Common myeloid progenitor, CD34-positive (primary cell): ENCODE measurements around the gene EFNA2.
A peak's percentile ranks its signal among the peaks of the same experiment; 100 is the strongest.

ENCODE experiments used
- CTCF ChIA-PET: fragments of 350-600 bp; sonication (Branson Sonifier 250); formaldehyde crosslinking; loops from one replicate; lab custom pipeline; 2021; ENCODE audit warnings: antibody characterized with exemption; lab: Charles Lee
- POLR2A ChIA-PET: fragments of 350-600 bp; sonication (Branson Sonifier 250); formaldehyde crosslinking; loops from one replicate; lab custom pipeline; 2021; ENCODE audit warnings: antibody characterized with exemption; lab: Charles Lee
- DNase-seq, 3 donors: peaks; one replicate each; pipeline versions ENCODE4 v3.0.0 to v3.0.0-alpha.2; 2013
- H3K27ac ChIP-seq, 2 experiments: 1 replicate in 1 of 2; 2 replicates in 1 of 2; pipeline ENCODE4 v1.7.0; 2013; ENCODE audit warnings: inconsistent platforms in 2 of 2, low read length in 2 of 2, mild to moderate bottlenecking in 2 of 2, low read depth in 1 of 2, moderate library complexity in 1 of 2; ENCODE audit not compliant: severe bottlenecking in 2 of 2, insufficient read depth in 1 of 2, poor library complexity in 1 of 2
- H3K27me3 ChIP-seq, 5 experiments: replicated peaks in 2 of 5; 1 replicate in 3 of 5; 2 replicates in 2 of 5; pipeline versions ENCODE4 v1.6.1 to v1.7.0; 2013; ENCODE audit warnings: low read length in 4 of 5, mild to moderate bottlenecking in 2 of 5, moderate library complexity in 2 of 5, inconsistent platforms in 1 of 5; ENCODE audit not compliant: insufficient read depth in 5 of 5, control insufficient read depth in 4 of 5
- H3K36me3 ChIP-seq, 4 experiments: 1 replicate in 2 of 4; 2 replicates in 2 of 4; pipeline versions ENCODE4 v1.6.1 to v1.7.0; 2013; ENCODE audit warnings: low read length in 3 of 4, control low read depth in 1 of 4, mild to moderate bottlenecking in 1 of 4; ENCODE audit not compliant: control insufficient read depth in 4 of 4, insufficient read depth in 4 of 4
- H3K4me1 ChIP-seq, 4 experiments: 1 replicate in 3 of 4; 2 replicates in 1 of 4; pipeline versions ENCODE4 v1.6.1 to v1.7.1; 2013; ENCODE audit warnings: low read length in 3 of 4, mild to moderate bottlenecking in 3 of 4, control low read depth in 1 of 4, inconsistent platforms in 1 of 4, moderate library complexity in 1 of 4; ENCODE audit not compliant: control insufficient read depth in 4 of 4, insufficient read depth in 4 of 4; ENCODE audit errors: control extremely low read depth in 1 of 4
- H3K4me3 ChIP-seq, 7 experiments: 1 replicate in 4 of 7; 2 replicates in 3 of 7; pipeline versions ENCODE4 v1.5.1 to v1.7.0; 2013; ENCODE audit warnings: mild to moderate bottlenecking in 7 of 7, low read length in 6 of 7, moderate library complexity in 6 of 7, inconsistent platforms in 2 of 7, low read depth in 2 of 7, control low read depth in 1 of 7; ENCODE audit not compliant: insufficient read depth in 4 of 7, control insufficient read depth in 1 of 7; ENCODE audit errors: extremely low read depth in 1 of 7
- H3K9me3 ChIP-seq, 5 experiments: 1 replicate in 4 of 5; 2 replicates in 1 of 5; pipeline versions ENCODE4 v1.6.1 to v1.7.1; 2013; ENCODE audit warnings: low read length in 4 of 5, mild to moderate bottlenecking in 2 of 5, inconsistent platforms in 1 of 5, low read depth in 1 of 5, moderate library complexity in 1 of 5; ENCODE audit not compliant: control insufficient read depth in 4 of 5, insufficient read depth in 2 of 5; ENCODE audit errors: control extremely low read depth in 1 of 5
- WGBS: methylation state at CpG from one replicate; pipeline ENCODE4 v1.1.5; 2013; ENCODE audit not compliant: insufficient coverage; 5-methylcytosine and 5-hydroxymethylcytosine counted together

EFNA2 gene

GRCh38 chr19:1267477-1268225 is 18.0 kb upstream of the EFNA2 start:
- H3K27ac ChIP-seq: no peak overlapping the region

GRCh38 chr19:1268226-1269064 is 17.2 kb upstream of the EFNA2 start:
- H3K4me3 ChIP-seq: peak overlapping the region in 3 of 7 experiments; percentile 35 to 87 (median 79)
- peaks cover 0 to 29% (median 27%) of the 10 kb centered on the region in 4 experiments for H3K36me3 ChIP-seq
- H3K9me3 ChIP-seq: no peaks in the 10 kb centered on the region
- ChIA-PET CTCF (interaction anchor here (1.0 to 17.7 kb wide), 5 partner anchors 9 to 115 kb away, joined by 4 to 268 read pairs (median 6); partner anchors contain the start of gene ATP5F1D), POLR2A (interaction anchor here (0.6 to 5.0 kb wide), 16 partner anchors 8 to 336 kb away, joined by 3 to 98 read pairs (median 6); partner anchors contain the start of genes ATP5F1D and MIDN)
- H3K27ac ChIP-seq: no peak overlapping the region
- 68% methylated on average over 30 of the region's 40 CpGs for WGBS
- DNase-seq: no peak
- peaks cover 8 to 77% (median 74%) of the 10 kb centered on the region in 4 experiments for H3K4me1 ChIP-seq
- peaks cover 0 to 6% (median 0%) of the 10 kb centered on the region in 5 experiments for H3K27me3 ChIP-seq

More at GRCh38 chr19:1267477-1268225, 18.0 kb upstream of the EFNA2 start:
- 34% methylated on average over 20 of the region's 35 CpGs for WGBS
- H3K4me1 ChIP-seq: peaks cover 8 to 77% (median 75%) of the 10 kb centered on the region in 4 experiments
- POLR2A ChIA-PET: interaction anchor here (2.9 to 5.0 kb wide), 2 partner anchors 13 to 23 kb away, joined by 32 to 98 read pairs; no protein-coding TSS in a partner anchor
- CTCF ChIA-PET: interaction anchor here (1.5 to 17.7 kb wide), 5 partner anchors 8 to 27 kb away, joined by 5 to 268 read pairs (median 12); partner anchors contain the start of genes ATP5F1D and FAM174C
- H3K27me3 ChIP-seq: peaks cover 0 to 6% (median 0%) of the 10 kb centered on the region in 5 experiments
- no peaks in the 10 kb centered on the region for H3K9me3 ChIP-seq
- peak overlapping the region in 2 of 7 experiments; percentile 50 to 73 for H3K4me3 ChIP-seq
- H3K36me3 ChIP-seq: peaks cover 0 to 22% (median 19%) of the 10 kb centered on the region in 4 experiments
- DNase-seq: peak in 2 of 3 donors; percentile 40 to 49

GRCh38 chr19:1269065-1269477 is 16.6 kb upstream of the EFNA2 start, which contains the start of gene CIRBP:
TSS of gene CIRBP (plus strand) at chr19:1269332. CDS start at chr19:1270934, 1,602 bp downstream.
- CTCF ChIA-PET: interaction anchor here (1.0 to 17.7 kb wide), 4 partner anchors 10 to 114 kb away, joined by 4 to 268 read pairs (median 6); partner anchors contain the start of gene ATP5F1D
- Histone ChIP-seq H3K27ac (peak within 1 kb of the TSS; percentile 90 to 94), H3K36me3 (peaks cover 0 to 36% (median 33%) of the 10 kb centered on the region in 4 experiments), H3K4me1 (peaks cover 8 to 79% (median 76%) of the 10 kb centered on the region in 4 experiments), H3K27me3 (peaks cover 0 to 6% (median 0%) of the 10 kb centered on the region in 5 experiments), H3K4me3 (peak within 1 kb of the TSS; percentile 68 to 94 (median 83)), H3K9me3 (no peaks in the 10 kb centered on the region)
- WGBS: 0% methylated on average over 35 of the region's 50 CpGs
- POLR2A ChIA-PET: interaction anchor here (0.6 to 5.0 kb wide), 15 partner anchors 8 to 337 kb away, joined by 3 to 98 read pairs (median 5); partner anchors contain the start of genes ATP5F1D and MIDN
- peak; percentile 98 to 99 (median 99) for DNase-seq

DNA sequence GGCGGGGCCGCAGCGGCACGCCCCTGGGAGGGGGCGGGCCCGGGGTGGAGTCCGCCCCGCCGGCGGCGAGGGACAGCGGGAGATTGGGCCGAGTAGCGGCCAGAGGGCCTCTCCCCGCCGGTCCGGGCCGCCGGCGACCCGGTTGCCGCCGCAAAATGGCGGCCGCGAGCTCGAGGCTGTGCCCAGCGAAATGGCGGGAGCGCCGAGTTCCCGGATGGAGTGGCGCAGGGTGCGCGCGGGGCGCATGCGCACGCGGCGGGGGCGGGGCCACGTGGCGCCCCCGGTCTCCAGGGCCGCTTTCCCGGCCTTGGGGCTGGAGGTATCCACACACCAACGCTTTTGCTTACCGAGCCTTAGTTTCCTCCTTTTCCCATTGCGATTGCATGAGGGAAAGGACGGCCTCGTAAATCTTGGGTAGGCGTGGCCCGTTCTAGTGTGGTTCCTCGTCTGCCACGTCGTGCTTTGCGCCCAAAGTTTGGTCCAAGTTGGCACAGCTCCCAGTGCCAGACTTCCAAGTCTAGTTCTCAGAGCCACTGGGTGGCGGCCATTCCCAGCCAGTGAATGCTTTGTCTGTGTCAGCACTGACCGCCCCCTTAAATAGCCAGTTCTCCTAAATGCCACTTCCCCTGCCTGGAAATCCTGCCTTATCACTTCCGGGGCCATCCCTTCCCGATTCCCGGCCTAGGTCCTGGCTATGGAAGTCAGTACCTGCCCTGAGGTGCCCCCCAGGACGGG is 16.0 kb upstream of the EFNA2 start:
- H3K4me1 ChIP-seq: peaks cover 8 to 83% (median 82%) of the 10 kb centered on the region in 4 experiments
- no peaks in the 10 kb centered on the region for H3K9me3 ChIP-seq
- peaks cover 2 to 41% (median 37%) of the 10 kb centered on the region in 4 experiments for H3K36me3 ChIP-seq
- peak overlapping the region; percentile 68 to 94 (median 83) for H3K4me3 ChIP-seq
- CTCF ChIA-PET: interaction anchor here (1.0 to 17.7 kb wide), 3 partner anchors 10 to 113 kb away, joined by 4 to 268 read pairs (median 5); no protein-coding TSS in a partner anchor
- peaks cover 0 to 6% (median 0%) of the 10 kb centered on the region in 5 experiments for H3K27me3 ChIP-seq
- peak overlapping the region; percentile 90 to 94 for H3K27ac ChIP-seq
- WGBS: under 1% methylated on average over 60 of the region's 64 CpGs
- POLR2A ChIA-PET: interaction anchor here (0.6 to 5.0 kb wide), 13 partner anchors 9 to 1512 kb away, joined by 3 to 98 read pairs (median 6); partner anchors contain the start of genes ATP5F1D, CNN2 and MIDN
- DNase-seq: peak; percentile 78 to 88 (median 84)

DNA sequence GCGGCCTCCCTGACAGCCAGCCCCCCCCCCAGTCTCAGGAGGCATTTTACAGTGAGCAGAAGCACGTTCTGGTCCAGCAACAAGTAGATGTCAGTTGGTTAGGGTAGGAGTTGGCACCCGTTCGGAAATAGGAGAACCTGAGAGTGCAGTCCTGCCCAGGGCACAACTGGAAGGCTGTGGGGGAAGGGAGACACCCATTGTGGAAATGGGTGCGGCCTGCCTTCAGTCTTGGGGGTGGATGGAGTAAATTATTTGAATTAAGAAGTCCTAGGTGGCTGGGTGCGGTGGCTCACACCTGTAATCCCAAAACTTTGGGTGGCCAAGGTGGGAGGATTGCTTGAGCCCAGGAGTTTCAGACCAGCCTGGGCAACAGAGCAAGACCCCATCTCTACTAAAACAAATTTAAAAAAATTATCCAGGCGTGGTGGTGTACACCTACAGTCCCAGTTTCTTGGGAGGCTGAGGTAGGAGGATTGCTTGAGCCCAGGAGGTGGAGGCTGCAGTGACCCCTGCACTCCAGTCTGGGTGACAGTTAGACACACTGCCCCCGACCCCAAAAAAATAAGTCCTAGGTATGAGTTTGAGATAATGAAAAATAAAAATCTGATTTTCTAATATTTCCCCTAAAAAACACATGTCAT is 15.3 kb upstream of the EFNA2 start:
- Histone ChIP-seq H3K4me1 (peaks cover 8 to 86% (median 84%) of the 10 kb centered on the region in 4 experiments), H3K36me3 (peaks cover 2 to 45% (median 39%) of the 10 kb centered on the region in 4 experiments), H3K27ac (peak overlapping the region; percentile 90 to 94), H3K27me3 (peaks cover 0 to 6% (median 0%) of the 10 kb centered on the region in 5 experiments), H3K9me3 (no peaks in the 10 kb centered on the region), H3K4me3 (peak overlapping the region; percentile 29 to 94 (median 81))
- CTCF ChIA-PET: interaction anchor here (1.2 kb wide), 1 partner anchor 26 kb away, joined by 4 read pairs; no protein-coding TSS in a partner anchor
- POLR2A ChIA-PET: interaction anchor here (0.5 to 5.0 kb wide), 4 partner anchors 9 to 244 kb away, joined by 3 to 98 read pairs (median 6); partner anchors contain the start of gene CNN2
- WGBS: 10% methylated on average over 4 of the region's 8 CpGs
- no peak for DNase-seq
